H1 (cell line): ENCODE data around the gene DOCK1. TPM values are rescaled to one million over a fixed set of nuclear protein-coding genes. Genes with fewer than 3 reads are reported as not detected.

Experiments used
- CTCF ChIA-PET: fragments of 300-600 bp; sonication (Branson Sonifier 250); formaldehyde crosslinking; loops from one replicate; lab custom pipeline; 2021; ENCODE audit not compliant: partially characterized antibody; lab: Charles Lee
- POLR2A ChIA-PET: fragments of 300-600 bp; sonication (Branson Sonifier 250); formaldehyde crosslinking; loops from one replicate; lab custom pipeline; 2021; ENCODE audit warnings: inconsistent platforms; ENCODE audit not compliant: partially characterized antibody; lab: Charles Lee
- DNase-seq, 2 experiments: peaks; one replicate each; pipeline versions ENCODE4 v3.0.0 to v3.0.0-alpha.2; 2010 to 2022; ENCODE audit warnings: low spot score in 2 of 2, low read depth in 1 of 2, mixed read lengths in 1 of 2
- FAIRE-seq: peaks from 2 replicates; lab custom pipeline; 2011; peaks lifted over from hg19 to GRCh38; lab: Jason Lieb, UNC
- H2AFZ ChIP-seq: 2 replicates; pipeline ENCODE4 v1.8.1; 2012; ENCODE audit warnings: low read length, inconsistent platforms
- H2AK5ac ChIP-seq: 2 replicates; pipeline ENCODE4 v1.6.1; 2013; ENCODE audit warnings: low read depth, low read length
- H2BK120ac ChIP-seq: replicated peaks from 2 replicates; pipeline ENCODE3; 2013; ENCODE audit warnings: low read depth, low read length, inconsistent platforms
- H2BK12ac ChIP-seq: 2 replicates; pipeline ENCODE4 v1.6.1; 2013; ENCODE audit warnings: low read depth, low read length
- H2BK15ac ChIP-seq: 2 replicates; pipeline ENCODE4 v1.6.1; 2013; ENCODE audit warnings: low read length
- H2BK20ac ChIP-seq: 2 replicates; pipeline ENCODE4 v1.6.1; 2013; ENCODE audit warnings: low read length
- H2BK5ac ChIP-seq: 2 replicates; pipeline ENCODE4 v1.6.1; 2013; ENCODE audit warnings: low read depth, low read length
- H3K14ac ChIP-seq: 2 replicates; pipeline ENCODE4 v1.6.1; 2013; ENCODE audit warnings: inconsistent platforms; ENCODE audit not compliant: insufficient read length
- H3K18ac ChIP-seq: 2 replicates; pipeline ENCODE4 v1.6.1; 2013; ENCODE audit warnings: low read length; ENCODE audit errors: extremely low read depth
- H3K23ac ChIP-seq: 2 replicates; pipeline ENCODE4 v1.6.1; 2013; ENCODE audit warnings: inconsistent platforms; ENCODE audit not compliant: insufficient read length
- H3K23me2 ChIP-seq: 2 replicates; pipeline ENCODE4 v1.6.1; 2013; ENCODE audit warnings: low read depth, low read length
- H3K27ac ChIP-seq: 2 replicates; pipeline ENCODE4 v1.6.1; 2011; ENCODE audit warnings: low read depth, low read length, inconsistent platforms
- H3K27me3 ChIP-seq, 4 experiments: replicated peaks in 1 of 4; 1 replicate in 1 of 4; 2 replicates in 3 of 4; pipeline versions ENCODE4 v1.6.1 to v1.8.1; 2011 to 2013; ENCODE audit warnings: low read length in 3 of 4, mild to moderate bottlenecking in 3 of 4, inconsistent platforms in 2 of 4, mixed read lengths in 2 of 4, moderate library complexity in 1 of 4; ENCODE audit not compliant: control insufficient read depth in 3 of 4, insufficient read depth in 3 of 4; ENCODE audit errors: extremely low read depth in 1 of 4
- H3K36me3 ChIP-seq, 4 experiments: 2 replicates each; pipeline versions ENCODE4 v1.6.1 to v1.8.1; 2011 to 2013; ENCODE audit warnings: mild to moderate bottlenecking in 4 of 4, low read length in 3 of 4, moderate library complexity in 2 of 4, control low read depth in 1 of 4, inconsistent platforms in 1 of 4; ENCODE audit not compliant: insufficient read depth in 4 of 4, control insufficient read depth in 2 of 4
- H3K4ac ChIP-seq: replicated peaks from 2 replicates; pipeline ENCODE3; 2013; ENCODE audit warnings: low read length, low read depth, mixed read lengths, inconsistent platforms; ENCODE audit not compliant: insufficient read length
- H3K4me1 ChIP-seq, 4 experiments: replicated peaks in 1 of 4; 1 replicate in 1 of 4; 2 replicates in 3 of 4; pipeline versions ENCODE4 v1.6.1 to v1.8.1; 2011 to 2013; ENCODE audit warnings: low read length in 3 of 4, inconsistent platforms in 2 of 4, mixed read lengths in 1 of 4; ENCODE audit not compliant: insufficient read depth in 4 of 4, control insufficient read depth in 3 of 4
- H3K4me2 ChIP-seq, 2 experiments: 2 replicates each; pipeline versions ENCODE4 v1.6.1 to v1.8.1; 2011 to 2013; ENCODE audit warnings: low read depth in 2 of 2, low read length in 2 of 2, control low read depth in 1 of 2, inconsistent platforms in 1 of 2, mild to moderate bottlenecking in 1 of 2; ENCODE audit not compliant: insufficient read depth in 1 of 2
- H3K4me3 ChIP-seq, 4 experiments: fragments of 200-600, 300-600 bp in 1 of 4; sonication (generic), shearing (Covaris generic), sonication (Bioruptor Twin) in 1 of 4; 2 replicates each; pipeline versions ENCODE4 v1.5.1 to v1.8.1; 2011 to 2016; ENCODE audit warnings: low read length in 4 of 4, low read depth in 3 of 4, control low read depth in 2 of 4, inconsistent platforms in 2 of 4, mild to moderate bottlenecking in 2 of 4, mixed read lengths in 1 of 4, moderate library complexity in 1 of 4; ENCODE audit not compliant: insufficient read depth in 2 of 4; ENCODE audit errors: extremely low read depth in 1 of 4
- H3K56ac ChIP-seq: replicated peaks from 2 replicates; pipeline ENCODE3; 2013; ENCODE audit warnings: low read depth, mild to moderate bottlenecking, mixed read lengths, low read length, inconsistent platforms; ENCODE audit not compliant: insufficient read length
- H3K79me1 ChIP-seq: 2 replicates; pipeline ENCODE4 v1.6.1; 2013; ENCODE audit warnings: low read depth, low read length, control low read depth
- H3K79me2 ChIP-seq, 2 experiments: 2 replicates each; pipeline versions ENCODE4 v1.6.1 to v1.8.1; 2012 to 2013; ENCODE audit warnings: low read length in 2 of 2, mild to moderate bottlenecking in 2 of 2, inconsistent platforms in 1 of 2; ENCODE audit not compliant: insufficient read depth in 2 of 2, control insufficient read depth in 1 of 2
- H3K9ac ChIP-seq, 4 experiments: replicated peaks in 1 of 4; 1 replicate in 1 of 4; 2 replicates in 3 of 4; pipeline versions ENCODE4 v1.6.1 to v1.8.1; 2011 to 2013; ENCODE audit warnings: low read depth in 3 of 4, low read length in 3 of 4, control low read depth in 2 of 4, mild to moderate bottlenecking in 2 of 4, moderate library complexity in 2 of 4, inconsistent platforms in 1 of 4; ENCODE audit errors: extremely low read depth in 1 of 4
- H3K9me3 ChIP-seq, 2 experiments: 2 replicates each; pipeline versions ENCODE4 v1.6.1 to v1.8.1; 2012 to 2013; ENCODE audit warnings: mild to moderate bottlenecking in 2 of 2, moderate library complexity in 2 of 2, control low read depth in 1 of 2, inconsistent platforms in 1 of 2, low read depth in 1 of 2, low read length in 1 of 2, mixed read lengths in 1 of 2; ENCODE audit not compliant: insufficient read depth in 2 of 2
- H4K20me1 ChIP-seq, 2 experiments: replicated peaks in 1 of 2; 2 replicates each; pipeline versions ENCODE3 to v1.8.1; 2011 to 2013; ENCODE audit warnings: inconsistent platforms in 2 of 2, low read length in 2 of 2, mild to moderate bottlenecking in 1 of 2; ENCODE audit not compliant: insufficient read depth in 2 of 2, control insufficient read depth in 1 of 2
- H4K5ac ChIP-seq: 2 replicates; pipeline ENCODE4 v1.6.1; 2013; ENCODE audit warnings: low read length, low read depth, mixed read lengths, inconsistent platforms; ENCODE audit not compliant: insufficient read length
- H4K8ac ChIP-seq: 2 replicates; pipeline ENCODE4 v1.8.0; 2013; ENCODE audit warnings: mild to moderate bottlenecking, moderate library complexity, low read length, inconsistent platforms; ENCODE audit not compliant: insufficient read depth; ENCODE audit errors: extremely low read depth
- H4K91ac ChIP-seq: replicated peaks from 2 replicates; pipeline ENCODE3; 2013; ENCODE audit warnings: low read length, mixed read lengths, inconsistent platforms; ENCODE audit not compliant: insufficient read length
- SP4 ChIP-seq: IDR thresholded peaks from 2 replicates; pipeline ENCODE4 v1.6.1; 2012; ENCODE audit warnings: low read length, inconsistent platforms
- TEAD4 ChIP-seq: IDR thresholded peaks from 2 replicates; pipeline ENCODE4 v1.6.1; 2012; ENCODE audit warnings: low read depth, low read length, inconsistent platforms, mixed read lengths
- WGBS, 2 experiments: shearing (Covaris generic) in 1 of 2; methylation state at CpG; one replicate each; pipeline versions ENCODE4 v1.1.6 to v1.1.7; 2013 to 2015; ENCODE audit warnings: low lambda C conversion rate in 2 of 2, mixed read lengths in 2 of 2, inconsistent platforms in 1 of 2, low coverage in 1 of 2, missing lambda C conversion rate in 1 of 2; ENCODE audit not compliant: insufficient replicate concordance in 2 of 2, insufficient coverage in 1 of 2, insufficient read length in 1 of 2; ENCODE audit errors: extremely low coverage in 1 of 2, missing lambda C conversion rate in 1 of 2; 5-methylcytosine and 5-hydroxymethylcytosine counted together
- polyA plus RNA-seq, 7 experiments: library from polyadenylated mRNA; depleted of rRNA in 3 of 7; stranded (reverse) in 5 of 7; unstranded in 2 of 7; fragments of >200 nt in 5 of 7; fragments of 200-250 nt in 2 of 7; gene quantifications; 1 replicate in 5 of 7; 2 replicates in 1 of 7; 4 replicates in 1 of 7; pipeline versions ENCODE4 v1.2.1 to v1.2.3, GENCODE V29; 2011 to 2013; ENCODE audit warnings: missing spikeins in 2 of 7, mixed read lengths in 2 of 7
- total RNA-seq: library from RNA; stranded (reverse); fragmentation: NEBNext Ultra II Directional; extraction: Animal tissue kit (Norgen Biotek cat#: 25700); gene quantifications from 2 replicates; pipeline ENCODE4 v1.2.1, GENCODE V29; 2021

The DOCK1 gene
- total and polyA plus RNA-seq, 2 of the 8 experiments (the other 6 are each of a cell fraction or from before 2014, with no cell fraction given), result 11.6 to 53.0 TPM

DNA sequence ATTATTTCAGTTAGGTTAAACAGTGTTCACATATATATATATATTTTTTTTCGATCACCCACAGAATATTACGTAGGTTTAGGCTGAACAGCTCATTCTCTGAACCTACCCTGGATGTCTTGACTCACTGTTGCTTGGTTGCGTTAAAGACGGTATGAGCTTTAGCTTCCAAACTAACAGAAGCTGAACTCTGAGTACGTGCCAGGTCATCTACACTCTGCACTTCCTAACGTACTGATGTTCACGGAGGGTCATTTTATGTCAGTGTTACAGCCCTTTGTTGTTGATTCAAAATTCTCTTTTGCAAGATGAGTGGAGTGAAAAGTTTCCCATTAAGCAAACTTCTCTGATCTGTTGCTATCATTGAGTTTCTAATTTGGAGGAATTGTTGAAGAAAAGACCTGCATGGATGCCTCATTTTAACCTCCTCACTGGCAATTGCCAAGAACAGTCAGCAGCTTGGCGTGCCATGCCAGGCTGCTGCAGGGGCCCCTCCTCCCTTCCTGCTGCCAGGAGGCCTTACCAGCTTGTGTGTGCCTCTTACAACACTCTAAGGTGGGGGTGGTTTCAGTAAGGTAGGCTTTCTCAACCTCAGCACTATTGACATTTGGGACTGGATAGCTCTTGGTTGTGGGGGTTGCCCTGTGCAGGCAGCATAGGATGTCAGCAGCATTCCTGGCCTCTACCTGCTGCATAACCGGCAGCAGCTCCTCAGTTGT is 246.9 kb downstream of the DOCK1 start:
- no peak overlapping the region for H3K56ac ChIP-seq
- H3K9me3 ChIP-seq, result no peaks in the 10 kb centered on the region
- no peak overlapping the region; the same call in 1 of the 2 replicates for H2BK12ac ChIP-seq
- no peak overlapping the region for H2BK20ac ChIP-seq
- H4K8ac ChIP-seq, result no peak overlapping the region
- H2BK15ac ChIP-seq, result no peak overlapping the region
- H3K79me2 ChIP-seq, result no peaks in the 10 kb centered on the region
- H3K4me1 ChIP-seq, result peaks cover 4 to 20% (median 13%) of the 10 kb centered on the region in 4 experiments
- peaks cover 3% of the 10 kb centered on the region; the same call in 1 of the 2 replicates for H3K79me1 ChIP-seq
- no peaks in the 10 kb centered on the region for H3K36me3 ChIP-seq
- H3K4ac ChIP-seq, result no peak overlapping the region
- H3K14ac ChIP-seq, result no peak overlapping the region
- no peak overlapping the region for H3K18ac ChIP-seq
- POLR2A ChIA-PET, result no interaction called here
- no peak overlapping the region for H3K23ac ChIP-seq
- no peaks in the 10 kb centered on the region for H3K27me3 ChIP-seq
- H2AK5ac ChIP-seq, result no peak overlapping the region
- H2BK5ac ChIP-seq, result no peak overlapping the region
- FAIRE-seq, result no peak
- no peak overlapping the region for H4K91ac ChIP-seq
- H2AFZ ChIP-seq, result no peak overlapping the region
- H4K20me1 ChIP-seq, result peaks cover 3 to 9% of the 10 kb centered on the region in 2 experiments
- TF ChIP-seq TEAD4 (peak; percentile 35; the same call in 1 of the 2 replicates), SP4 (no peak)
- H4K5ac ChIP-seq, result no peak overlapping the region
- H2BK120ac ChIP-seq, result no peak overlapping the region
- CTCF ChIA-PET, result no interaction called here
- H3K4me2 ChIP-seq, result 0 out of 4 replicates have a peak overlapping the region, but pooled peaks of 1 of the 2 experiments have one; percentile 24
- no peak for DNase-seq
- whole genome bisulfite sequencing, 2 experiments, result 92% methylated on average over 9 of the region's 9 CpGs; no CpG with 5 or more reads in 1 of the 2 experiments
- no peak overlapping the region for H3K9ac ChIP-seq
- no peak overlapping the region for H3K4me3 ChIP-seq
- no peaks in the 10 kb centered on the region for H3K23me2 ChIP-seq
- peak overlapping the region; percentile 34; the same call in 1 of the 2 replicates for H3K27ac ChIP-seq
